HG03139 (cell line): ENCODE results near the gene RNF103.
"Not testable (repeated sequence)": the region's sequence is repeated elsewhere in the genome, so short reads cannot be mapped to it uniquely, and the experiment has no call there.

Source experiments
- ATAC-seq: cut with Tn5 transposase; IDR thresholded peaks from one replicate; pipeline ENCODE4 v1.9.1; 2021; ENCODE audit not compliant: unreplicated experiment

RNF103 gene

GRCh38 chr2:86625096-86625495, 1.4 kb upstream of the RNF103 start:
- ATAC-seq = no peak

GRCh38 chr2:86624267-86624547, 542 bp upstream of the RNF103 start:
- no peak for ATAC-seq

GRCh38 chr2:86623043-86623493, 597 bp downstream of the RNF103 start:
- peak; percentile 26 for ATAC-seq

- no peak for ATAC-seq
Measured at GRCh38 chr2:86622519-86623042, 1.1 kb downstream of the RNF103 start.

GRCh38 chr2:86621280-86621943, 2.3 kb downstream of the RNF103 start:
- ATAC-seq = no peak

GRCh38 chr2:86617738-86618137, 5.9 kb downstream of the RNF103 start:
- no peak for ATAC-seq

- no peak for ATAC-seq
Measured at GRCh38 chr2:86617153-86617552, 6.5 kb downstream of the RNF103 start.

GRCh38 chr2:86616502-86616901, 7.2 kb downstream of the RNF103 start:
- ATAC-seq = no peak

- ATAC-seq = no peak
Measured at GRCh38 chr2:86615596-86615995, 8.1 kb downstream of the RNF103 start.

GRCh38 chr2:86613515-86613914, 10.2 kb downstream of the RNF103 start:
- ATAC-seq = no peak

- ATAC-seq = no peak
Measured at GRCh38 chr2:86610871-86611270, 12.8 kb downstream of the RNF103 start.

GRCh38 chr2:86608832-86609410, 14.7 kb downstream of the RNF103 start:
- ATAC-seq = no peak

GRCh38 chr2:86603905-86604304, 19.8 kb downstream of the RNF103 start:
- ATAC-seq = no peak

GRCh38 chr2:86598966-86599365, 24.7 kb downstream of the RNF103 start:
- no peak for ATAC-seq

GRCh38 chr2:86596118-86596517, 27.5 kb downstream of the RNF103 start:
- no peak for ATAC-seq

- no peak for ATAC-seq
Measured at GRCh38 chr2:86593266-86593665, 30.4 kb downstream of the RNF103 start.

GRCh38 chr2:86592547-86593230, 31.0 kb downstream of the RNF103 start:
- ATAC-seq = no peak

GRCh38 chr2:86589701-86590100, 34.0 kb downstream of the RNF103 start:
- ATAC-seq = not testable (repeated sequence)

GRCh38 chr2:86584151-86584913, 39.3 kb downstream of the RNF103 start:
- ATAC-seq = no peak

GRCh38 chr2:86580560-86580959, 43.1 kb downstream of the RNF103 start:
- ATAC-seq = no peak

GRCh38 chr2:86577817-86578456, 45.7 kb downstream of the RNF103 start:
- no peak for ATAC-seq
